ENCODE measurements around the gene KIF5C.

The KIF5C gene

DNA sequence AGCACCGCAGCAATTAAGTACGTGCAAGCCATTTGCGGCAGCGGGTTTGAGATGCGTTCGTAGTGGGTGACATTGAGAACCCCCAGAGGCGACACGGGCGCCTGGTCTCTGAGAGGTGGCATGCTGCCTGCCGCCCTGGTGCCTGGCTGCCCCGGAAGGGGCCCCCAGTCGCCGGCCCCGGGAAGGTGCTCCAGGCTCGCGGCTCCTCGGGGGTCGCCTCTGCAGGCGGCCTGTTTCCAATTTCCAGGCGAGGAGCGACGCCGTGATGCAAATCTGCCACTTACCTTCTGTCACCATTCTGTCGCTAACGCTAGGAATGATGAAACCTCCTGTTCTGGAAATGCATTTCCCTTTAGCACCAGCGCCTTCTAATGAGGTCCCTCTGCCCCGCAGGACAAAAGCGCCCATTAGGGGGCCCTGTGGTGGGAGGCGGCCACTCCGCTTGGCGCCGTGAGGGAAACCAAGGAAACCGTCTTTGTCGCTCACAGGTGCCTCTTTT is 13.0 kb downstream of the KIF5C start:
- DNase-seq: no peak

DNA sequence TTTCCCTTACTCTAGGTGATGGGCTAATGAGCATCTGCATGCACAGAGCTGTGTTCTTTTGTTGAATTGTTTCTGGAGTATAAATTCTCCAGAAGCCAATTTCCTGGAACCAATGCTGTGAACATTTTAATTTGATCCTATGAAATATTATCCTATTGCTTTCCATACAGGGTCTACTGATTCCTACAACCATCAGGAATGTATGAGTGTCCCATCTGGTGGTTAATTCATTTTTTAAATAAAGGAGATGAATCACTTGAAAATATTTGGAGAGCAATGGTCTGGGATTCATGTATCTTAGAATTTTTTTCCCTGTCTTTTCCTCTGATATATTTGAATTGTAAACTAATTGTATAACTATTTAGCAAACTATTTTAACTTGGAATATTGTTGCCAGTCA is 14.0 kb downstream of the KIF5C start:
- no peak for DNase-seq

- DNase-seq: no peak
Measured at GRCh38 chr2:148893906-148894305, 18.9 kb downstream of the KIF5C start.

GRCh38 chr2:148896136-148896535 is 21.1 kb downstream of the KIF5C start:
- DNase-seq: no peak

DNA sequence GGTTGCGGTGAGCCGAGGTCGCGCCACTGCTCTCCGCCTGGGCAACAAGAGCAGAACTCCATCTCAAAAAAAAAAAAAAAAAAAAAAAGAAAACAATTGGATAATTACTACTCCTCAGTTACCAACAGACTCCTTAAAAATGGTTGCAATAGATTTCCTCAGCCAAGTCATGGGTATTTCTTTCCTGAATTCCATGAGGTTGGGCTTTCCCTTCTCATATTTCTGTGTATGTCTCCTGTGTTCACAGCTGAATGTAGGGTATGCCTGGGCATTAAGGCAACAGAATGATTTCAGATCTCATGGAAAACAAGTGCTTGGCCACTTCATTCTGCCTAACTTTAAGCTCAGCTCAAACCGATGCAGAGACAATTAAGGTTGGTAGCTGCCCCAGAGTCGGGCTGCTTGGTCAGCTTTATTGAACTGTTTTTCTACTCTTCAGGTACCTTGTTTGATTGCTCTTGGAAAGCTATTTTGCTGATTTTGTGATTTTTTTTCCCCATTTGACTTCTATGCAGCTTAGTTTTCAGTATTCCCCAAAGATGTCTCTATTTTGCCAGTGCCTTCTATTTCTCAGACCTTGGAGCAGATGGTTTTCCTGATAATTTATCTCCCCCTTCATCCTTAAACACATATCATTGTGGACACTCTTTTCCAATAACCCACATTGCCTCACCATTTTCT is 24.8 kb downstream of the KIF5C start:
- no peak for DNase-seq

- no peak for DNase-seq
Measured at GRCh38 chr2:148900350-148900837, 25.4 kb downstream of the KIF5C start.

GRCh38 chr2:148901142-148901541 is 26.1 kb downstream of the KIF5C start:
- DNase-seq: no peak

DNA sequence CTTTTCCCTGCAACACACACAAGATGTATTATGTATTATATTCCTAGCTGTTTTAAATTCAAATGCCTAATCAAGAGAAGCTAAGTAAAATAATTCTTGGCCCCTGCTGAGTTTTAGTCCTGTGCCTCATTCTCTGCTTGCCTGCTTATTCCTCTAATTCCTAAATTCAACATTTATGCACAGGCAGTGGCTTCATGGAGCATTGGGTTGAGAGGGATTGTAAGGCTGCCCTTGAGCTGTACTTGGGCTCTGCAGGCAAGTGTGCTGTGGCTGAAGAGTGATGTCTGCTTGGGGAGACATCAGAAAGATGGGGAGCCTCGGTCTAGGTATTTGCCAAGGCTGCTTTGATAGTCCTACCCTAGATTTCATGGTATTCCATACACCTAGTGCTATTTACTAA is 27.8 kb downstream of the KIF5C start:
- no peak for DNase-seq

GRCh38 chr2:148903294-148903693 is 28.3 kb downstream of the KIF5C start:
- no peak for DNase-seq

GRCh38 chr2:148903979-148904378 is 29.0 kb downstream of the KIF5C start:
- no peak for DNase-seq

DNA sequence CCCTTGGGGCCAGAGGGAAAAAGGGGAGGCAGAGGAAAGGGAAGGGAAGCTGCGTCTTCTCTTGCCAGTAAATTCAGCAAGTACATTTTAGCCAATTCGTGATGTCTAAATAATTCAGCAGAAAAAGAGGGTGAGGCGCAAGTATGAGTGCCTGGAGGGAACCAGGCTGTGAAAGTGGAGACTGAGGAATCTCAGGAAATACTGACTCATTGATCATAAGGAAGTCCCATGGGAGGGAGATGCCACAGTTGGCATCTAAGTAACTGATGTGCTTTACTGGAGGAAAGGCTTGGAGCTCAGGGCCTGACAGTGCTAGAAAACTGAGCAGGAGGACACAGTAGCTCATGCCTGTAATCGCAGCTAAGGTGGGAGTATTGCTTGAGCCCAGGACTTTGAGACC is 31.1 kb downstream of the KIF5C start:
- no peak for DNase-seq

DNA sequence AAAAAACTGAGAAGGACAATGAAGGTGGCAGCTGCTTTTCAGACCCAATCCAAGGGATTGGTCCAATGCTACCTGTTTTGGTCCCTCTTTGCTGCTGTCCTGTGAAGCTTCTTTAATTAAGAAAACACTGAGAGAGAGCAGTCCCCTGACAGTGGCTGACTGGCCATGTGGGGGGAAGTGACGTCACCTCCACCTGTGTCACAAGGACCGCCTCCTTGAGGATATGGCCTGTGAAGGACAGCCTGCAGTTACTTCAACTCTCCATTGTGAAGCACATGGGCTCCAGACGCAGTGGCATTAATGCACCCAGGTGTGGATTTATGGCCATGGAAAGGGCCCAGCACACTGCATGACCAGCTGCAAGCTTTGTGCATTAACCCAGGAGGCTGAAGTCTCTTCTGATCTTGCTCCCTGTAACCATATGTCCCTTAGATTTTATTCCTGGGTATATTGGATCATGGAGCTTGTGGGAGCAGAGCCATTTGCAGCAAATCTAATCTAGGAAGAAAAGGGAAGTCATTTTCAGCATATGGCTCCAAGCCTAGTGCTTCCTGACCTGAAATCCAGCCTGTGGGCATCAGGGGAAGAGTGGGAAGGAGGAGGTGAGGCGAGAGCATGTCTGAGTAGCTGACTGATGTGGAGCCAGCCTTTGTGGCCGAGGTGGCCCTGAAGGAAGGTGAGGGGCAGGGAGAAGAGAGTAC is 32.2 kb downstream of the KIF5C start:
- DNase-seq: no peak

DNA sequence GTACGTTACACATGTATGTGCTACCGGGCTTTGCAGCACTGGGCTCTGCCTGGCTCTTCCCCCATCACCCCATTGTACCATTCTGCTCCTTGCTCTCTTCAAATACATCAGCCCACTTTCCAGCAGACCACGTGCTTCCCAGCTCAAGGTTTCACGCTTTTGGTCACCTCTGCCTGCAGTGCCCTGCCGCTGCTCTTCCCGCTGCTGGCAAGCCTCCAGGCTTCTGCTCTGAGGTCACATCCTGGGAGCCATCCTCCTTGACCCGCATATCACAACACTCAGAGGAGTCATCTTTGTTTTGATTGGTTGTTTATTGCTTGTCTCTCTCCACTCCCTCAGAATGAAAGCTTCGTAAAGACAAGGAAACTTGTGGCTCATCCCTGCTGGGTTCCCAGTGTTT is 34.1 kb downstream of the KIF5C start:
- DNase-seq: peak; percentile 13

DNA sequence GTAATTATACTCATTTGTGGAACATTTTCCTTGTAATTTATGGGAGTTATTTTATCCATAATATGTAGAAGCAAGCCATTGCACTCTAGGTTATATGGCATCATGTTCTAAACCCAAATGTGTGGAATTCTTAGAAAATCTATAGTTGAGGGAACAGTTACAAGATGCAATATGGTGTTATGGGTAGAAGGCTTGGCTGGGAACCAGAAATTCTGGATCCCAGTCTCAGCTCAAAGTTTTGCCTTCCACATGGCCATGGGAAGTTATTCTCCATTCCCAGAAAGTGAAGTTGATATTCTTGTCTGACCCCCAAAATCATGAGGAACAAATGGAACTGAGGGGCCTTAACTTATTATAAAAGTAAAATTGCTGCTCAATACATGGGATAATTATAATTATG is 38.0 kb downstream of the KIF5C start:
- no peak for DNase-seq

- DNase-seq: no peak
Measured at GRCh38 chr2:148913492-148913891, 38.5 kb downstream of the KIF5C start.

DNA sequence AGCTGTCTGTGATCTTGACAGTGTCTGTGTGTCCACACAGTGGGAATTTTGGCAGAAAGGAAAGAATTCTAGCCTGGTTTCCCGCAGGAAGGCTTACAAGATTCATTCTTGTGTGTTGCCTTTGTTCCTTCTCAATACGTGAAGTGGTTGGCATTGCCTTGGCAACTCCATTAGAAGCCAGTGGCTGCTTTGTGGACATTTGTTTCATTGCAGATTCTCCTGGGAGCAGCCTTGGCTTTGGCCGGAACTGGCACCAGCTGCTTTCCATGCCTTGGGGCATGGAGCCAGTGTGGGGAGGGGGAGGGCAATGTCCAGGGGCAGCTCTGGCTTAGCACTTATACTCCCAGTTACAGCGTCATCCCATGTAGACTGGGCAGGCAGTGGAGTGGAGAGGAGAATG is 39.4 kb downstream of the KIF5C start:
- DNase-seq: no peak

GRCh38 chr2:148917431-148917830 is 42.4 kb downstream of the KIF5C start:
- no peak for DNase-seq

GRCh38 chr2:148918554-148918953 is 43.5 kb downstream of the KIF5C start:
- no peak for DNase-seq

DNA sequence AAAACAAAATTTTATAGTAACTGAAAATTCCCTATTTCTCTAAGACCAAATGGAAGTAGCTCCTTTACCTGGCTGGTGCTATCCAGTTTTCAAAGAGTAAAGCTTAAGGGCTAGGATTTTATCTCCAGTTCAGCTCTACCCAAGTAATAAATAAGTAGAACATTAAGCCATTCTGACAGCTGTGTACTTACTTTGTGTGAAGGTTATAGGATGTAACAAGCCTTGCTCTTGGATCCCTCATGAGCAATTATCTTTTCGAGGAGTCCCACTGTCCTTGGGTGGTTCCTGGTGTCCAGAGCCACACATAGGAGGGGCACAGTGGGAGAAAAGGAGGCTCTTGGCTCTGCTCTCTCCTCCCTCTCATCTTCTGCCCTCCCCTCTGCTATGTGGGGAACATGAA is 45.5 kb downstream of the KIF5C start:
- DNase-seq: no peak

GRCh38 chr2:148922062-148922461 is 47.0 kb downstream of the KIF5C start:
- DNase-seq: no peak

DNA sequence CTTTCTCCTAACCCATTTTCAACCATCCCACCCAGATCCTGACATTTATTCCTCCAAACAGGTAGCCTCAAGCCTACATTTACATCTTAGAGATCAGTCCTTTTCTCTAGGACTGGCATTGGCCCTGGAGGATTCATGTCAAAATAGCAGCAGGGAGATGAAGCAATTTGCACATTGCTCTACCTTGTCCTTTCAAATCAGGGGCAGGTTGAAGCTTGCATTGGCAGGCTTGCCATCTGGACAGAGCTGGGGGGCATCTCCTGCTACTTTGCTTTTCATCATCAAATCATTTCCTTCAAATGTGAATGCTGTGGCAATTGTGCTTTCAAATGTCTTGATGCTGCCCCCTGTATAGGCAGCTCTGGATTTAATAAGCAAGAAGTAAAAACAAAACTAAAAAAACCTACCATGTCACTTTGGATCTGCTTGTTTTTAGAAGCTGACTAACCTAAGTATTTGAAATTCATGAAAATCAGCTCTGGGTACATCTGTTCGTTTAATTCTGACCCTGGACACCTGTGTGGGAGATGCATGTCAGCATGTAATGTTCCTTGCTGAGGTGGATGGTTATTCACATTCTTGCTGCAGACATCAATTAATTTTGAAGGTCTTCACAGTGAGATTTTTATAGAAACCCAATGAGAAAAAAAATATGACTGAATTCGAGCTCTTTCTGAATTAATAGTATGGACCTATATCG is 47.9 kb downstream of the KIF5C start:
- DNase-seq: no peak

DNA sequence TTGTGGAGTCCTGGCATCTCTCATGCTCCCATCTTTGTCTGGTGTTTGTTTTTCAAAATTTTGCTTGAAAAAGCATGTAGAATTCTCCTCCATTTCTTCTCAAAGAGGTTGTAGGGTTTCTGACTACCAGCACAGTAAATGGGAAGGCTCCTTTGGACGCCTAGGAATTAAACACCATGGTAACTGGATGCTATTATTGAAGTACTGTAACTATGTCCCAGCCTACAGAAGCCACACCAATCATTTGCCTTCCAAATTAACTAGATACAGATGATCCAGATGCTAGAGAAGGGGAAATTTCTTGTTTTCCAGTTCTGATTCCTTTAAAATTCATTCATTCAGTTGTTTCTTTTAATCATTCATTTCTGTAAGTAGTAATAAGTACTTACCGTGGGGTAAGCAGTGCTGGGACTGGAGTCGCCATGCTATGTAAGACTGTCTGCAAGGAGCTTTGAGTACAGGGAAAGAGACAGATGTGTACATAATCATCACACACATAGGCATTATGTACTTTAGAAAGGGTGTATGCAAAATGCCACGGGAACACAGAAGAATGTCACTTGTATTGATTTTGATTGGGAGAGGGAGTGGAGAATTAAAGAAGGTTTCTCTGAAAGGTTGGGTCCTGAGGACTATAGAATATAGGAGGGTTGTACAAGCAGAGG is 49.6 kb downstream of the KIF5C start:
- no peak for DNase-seq

- DNase-seq: peak; percentile 9
Measured at GRCh38 chr2:148926291-148926961, 51.4 kb downstream of the KIF5C start.
